Measurements from ENCODE around the gene KRTAP5-9. TPM values are rescaled to one million over a fixed set of nuclear protein-coding genes. Genes with fewer than 3 reads are reported as not detected.
"Not testable (repeated sequence)": the region's sequence is repeated elsewhere in the genome, so short reads cannot be mapped to it uniquely, and the experiment has no call there.

KRTAP5-9 gene
- total RNA-seq, 1 experiment from 2014 or later = not detected

DNA sequence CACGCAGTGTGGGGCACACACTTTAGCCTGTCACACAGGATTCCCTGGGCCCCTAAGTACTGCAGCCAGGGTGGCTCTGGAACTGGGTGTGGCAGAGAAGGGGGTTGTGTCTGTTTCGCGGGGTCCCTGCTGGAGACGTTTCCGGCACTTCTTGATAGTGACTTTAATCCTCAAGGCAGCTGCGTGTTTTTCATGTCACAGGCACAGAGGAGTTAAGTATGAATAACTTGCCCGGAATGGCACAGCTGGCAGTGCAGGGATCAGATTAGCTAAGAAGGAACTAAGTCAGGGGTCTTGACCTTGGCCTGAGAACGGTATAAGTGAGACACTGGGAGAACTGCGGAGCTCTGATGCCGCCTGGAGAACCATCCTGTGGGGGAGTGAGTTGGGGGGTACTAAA, 28.7 kb upstream of the KRTAP5-9 start:
- no peaks in the 10 kb centered on the region for H3K27me3 ChIP-seq (replicated peaks; ENCODE audit: insufficient read depth, low read depth, low read length, poor library complexity)
- no peak overlapping the region for H3K4me3 ChIP-seq (ENCODE audit: low read depth, low read length, poor library complexity, severe bottlenecking)
- ChIA-PET CTCF (no interaction called here), POLR2A (ENCODE audit: low non-redundant PET) (no interaction called here)
- no peak for TF ChIP-seq EZH2 (IDR thresholded peaks at IDR 0.05; ENCODE audit: borderline replicate concordance, low read depth, low read length, poor library complexity, severe bottlenecking)
- TF ChIP-seq CTCF (conservative IDR thresholded peaks at IDR 0.05; ENCODE audit: low read depth, low read length) = no peak
- no peaks in the 10 kb centered on the region for H3K36me3 ChIP-seq (ENCODE audit: insufficient read depth, low read length, poor library complexity, severe bottlenecking)
- H3K4me1 ChIP-seq (ENCODE audit: insufficient read depth, low read length, poor library complexity, severe bottlenecking) = no peaks in the 10 kb centered on the region
- intact Hi-C loops (cut with micrococcal nuclease; ENCODE audit: unreplicated experiment) = no loop called here
- H3K9me3 ChIP-seq (ENCODE audit: low read depth, low read length, poor library complexity, severe bottlenecking) = no peaks in the 10 kb centered on the region
- no TSS peak for BruUV-seq (replicated peaks)
- no peak for DNase-seq (ENCODE audit: low spot score)
- no peak overlapping the region for H3K27ac ChIP-seq (ENCODE audit: low read depth, low read length, poor library complexity, severe bottlenecking)

DNA sequence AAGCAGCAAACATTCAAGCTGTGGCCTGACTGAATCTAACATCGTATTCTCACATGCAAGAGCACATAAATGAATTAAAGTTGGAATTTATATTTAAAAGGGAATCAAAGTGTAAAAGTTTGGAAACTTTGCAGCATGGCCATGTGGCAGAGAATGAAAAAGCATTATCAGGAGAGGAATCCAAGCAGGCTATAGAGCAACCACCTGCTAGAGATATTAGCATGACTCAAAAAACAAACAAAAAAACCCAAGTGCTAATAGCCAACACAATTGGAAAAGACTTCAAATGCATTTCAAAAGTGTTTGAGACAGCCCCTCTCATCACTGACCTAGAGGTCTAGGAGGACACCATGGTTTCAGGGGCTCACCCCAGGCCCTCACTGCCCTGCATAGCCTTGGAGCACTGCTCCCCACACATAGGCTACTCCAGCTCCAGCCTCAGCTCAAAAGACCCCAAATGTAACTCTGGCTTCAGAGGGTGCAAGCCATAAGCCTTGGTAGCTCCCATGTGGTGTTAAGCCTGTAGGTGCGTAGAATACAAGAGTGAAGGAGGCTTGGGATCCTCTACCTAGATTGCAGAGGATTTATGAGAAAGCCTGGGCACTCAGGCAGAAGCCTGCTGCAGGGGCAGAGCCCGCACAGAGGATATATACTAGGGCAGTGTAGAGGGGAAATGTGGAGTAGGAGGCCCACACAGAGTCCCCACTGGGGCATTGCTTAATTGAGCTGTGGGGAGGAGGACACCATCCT, 22.9 kb upstream of the KRTAP5-9 start:
- DNase-seq (ENCODE audit: low spot score) = no peak

DNA sequence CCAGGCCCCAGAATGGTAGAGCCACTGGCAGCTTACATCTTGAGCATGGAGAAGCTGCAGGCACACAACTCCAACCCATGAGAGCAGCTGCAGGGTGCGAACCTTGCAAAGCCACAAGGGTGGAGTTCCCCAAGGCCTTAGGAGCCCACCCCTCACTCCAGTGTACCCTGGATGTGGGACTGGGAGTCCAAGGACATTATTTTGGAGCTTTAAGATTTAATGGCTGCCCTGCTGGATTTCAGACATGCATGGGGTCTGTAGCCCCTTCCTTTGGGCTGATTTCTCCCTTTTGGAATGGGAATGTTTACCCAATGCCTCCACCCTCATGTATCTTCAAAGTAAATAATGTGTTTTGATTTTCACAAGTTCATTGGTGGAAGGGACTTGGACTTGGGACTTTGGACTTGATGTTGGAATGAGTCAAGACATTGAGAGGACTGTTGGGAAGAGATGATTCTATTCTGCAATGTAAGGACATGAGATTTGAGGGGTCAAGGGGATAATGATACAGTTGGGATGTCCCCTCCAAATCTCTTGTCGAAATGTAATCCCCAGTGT, 22.2 kb upstream of the KRTAP5-9 start:
- Histone ChIP-seq H3K9me3 (ENCODE audit: low read depth, low read length, poor library complexity, severe bottlenecking) (no peaks in the 10 kb centered on the region), H3K36me3 (ENCODE audit: insufficient read depth, low read length, poor library complexity, severe bottlenecking) (no peaks in the 10 kb centered on the region), H3K4me1 (ENCODE audit: insufficient read depth, low read length, poor library complexity, severe bottlenecking) (no peaks in the 10 kb centered on the region), H3K27me3 (replicated peaks; ENCODE audit: insufficient read depth, low read depth, low read length, poor library complexity) (no peaks in the 10 kb centered on the region), H3K4me3 (ENCODE audit: low read depth, low read length, poor library complexity, severe bottlenecking) (no peak overlapping the region), H3K27ac (ENCODE audit: low read depth, low read length, poor library complexity, severe bottlenecking) (no peak overlapping the region)
- ChIA-PET CTCF (no interaction called here), POLR2A (ENCODE audit: low non-redundant PET) (no interaction called here)
- intact Hi-C loops (cut with micrococcal nuclease; ENCODE audit: unreplicated experiment) = no loop called here
- DNase-seq (ENCODE audit: low spot score) = no peak
- TF ChIP-seq CTCF (conservative IDR thresholded peaks at IDR 0.05; ENCODE audit: low read depth, low read length) = no peak
- TF ChIP-seq EZH2 (IDR thresholded peaks at IDR 0.05; ENCODE audit: borderline replicate concordance, low read depth, low read length, poor library complexity, severe bottlenecking) = no peak
- no TSS peak for BruUV-seq (replicated peaks)

More for the DNA sequence above, 22.9 kb upstream of the KRTAP5-9 start:
- POLR2A ChIA-PET (ENCODE audit: low non-redundant PET) = no interaction called here
- TF ChIP-seq EZH2 (IDR thresholded peaks at IDR 0.05; ENCODE audit: borderline replicate concordance, low read depth, low read length, poor library complexity, severe bottlenecking) (no peak), CTCF (conservative IDR thresholded peaks at IDR 0.05; ENCODE audit: low read depth, low read length) (no peak)
- intact Hi-C loops (cut with micrococcal nuclease; ENCODE audit: unreplicated experiment) = no loop called here
- CTCF ChIA-PET = interaction anchor here (0.6 kb wide), 1 partner anchor 73 kb away, joined by 4 read pairs; the partner anchor contains the start of gene NADSYN1
- Histone ChIP-seq H3K4me1 (ENCODE audit: insufficient read depth, low read length, poor library complexity, severe bottlenecking) (no peaks in the 10 kb centered on the region), H3K4me3 (ENCODE audit: low read depth, low read length, poor library complexity, severe bottlenecking) (no peak overlapping the region), H3K9me3 (ENCODE audit: low read depth, low read length, poor library complexity, severe bottlenecking) (no peaks in the 10 kb centered on the region), H3K27me3 (replicated peaks; ENCODE audit: insufficient read depth, low read depth, low read length, poor library complexity) (no peaks in the 10 kb centered on the region), H3K27ac (ENCODE audit: low read depth, low read length, poor library complexity, severe bottlenecking) (no peak overlapping the region), H3K36me3 (ENCODE audit: insufficient read depth, low read length, poor library complexity, severe bottlenecking) (no peaks in the 10 kb centered on the region)
- no TSS peak for BruUV-seq (replicated peaks)

GRCh38 chr11:71526796-71527575, 21.2 kb upstream of the KRTAP5-9 start, which contains the start of gene KRTAP5-7:
KRTAP5-7 (plus strand) TSS chr11:71527267; CDS start chr11:71527301, 34 bp downstream.
- H3K27ac ChIP-seq (ENCODE audit: low read depth, low read length, poor library complexity, severe bottlenecking); H3K27me3 ChIP-seq (replicated peaks; ENCODE audit: insufficient read depth, low read depth, low read length, poor library complexity); H3K36me3 ChIP-seq (ENCODE audit: insufficient read depth, low read length, poor library complexity, severe bottlenecking); H3K4me3 ChIP-seq (ENCODE audit: low read depth, low read length, poor library complexity, severe bottlenecking); H3K9me3 ChIP-seq (ENCODE audit: low read depth, low read length, poor library complexity, severe bottlenecking); POLR2A ChIA-PET (ENCODE audit: low non-redundant PET); CTCF ChIA-PET; intact Hi-C loops (cut with micrococcal nuclease; ENCODE audit: unreplicated experiment); H3K4me1 ChIP-seq (ENCODE audit: insufficient read depth, low read length, poor library complexity, severe bottlenecking); BruUV-seq (replicated peaks); DNase-seq (ENCODE audit: low spot score): not testable (repeated sequence)

Measured in A673 (cell line).